ENCODE measurements around the gene PDGFC.

Gene PDGFC

DNA sequence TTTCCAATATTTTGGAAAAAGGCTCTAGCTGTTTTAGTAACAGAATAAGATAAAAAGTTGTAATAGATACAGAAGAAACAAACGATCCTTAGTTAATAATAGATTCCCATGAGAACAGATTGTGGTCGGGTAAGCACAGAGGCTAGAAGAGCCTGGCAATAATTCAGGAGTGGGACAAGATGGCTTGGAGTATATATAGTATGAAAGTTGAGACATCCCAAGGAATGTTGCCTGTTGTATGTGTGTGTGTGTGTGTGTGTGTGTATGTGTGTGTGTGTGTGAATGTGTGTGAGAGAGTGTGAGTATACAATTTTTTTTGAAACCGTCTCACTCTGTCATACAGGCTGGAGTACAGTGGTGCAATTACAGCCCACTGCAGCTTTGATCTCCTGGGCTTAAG lies 150.7 kb downstream of the PDGFC start:
- DNase-seq, result no peak

DNA sequence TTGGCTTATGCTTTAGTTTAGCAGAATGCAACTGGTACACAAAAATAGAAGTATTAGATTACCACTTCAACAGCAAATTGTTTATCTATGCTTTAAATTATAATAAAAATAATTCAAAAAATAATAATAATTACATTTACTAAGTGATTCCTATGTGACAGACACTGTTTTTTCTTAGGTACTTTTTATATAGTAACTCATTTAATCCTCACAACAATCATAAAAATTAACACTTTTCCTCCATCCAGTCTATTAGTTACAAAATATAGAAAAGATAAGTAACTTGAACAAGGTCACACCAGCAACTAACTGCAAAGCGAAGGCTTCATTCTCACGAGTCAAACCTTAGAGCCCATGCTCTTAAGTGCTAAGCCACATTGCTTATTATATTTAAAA lies 155.2 kb downstream of the PDGFC start:
- no peak for DNase-seq

DNA sequence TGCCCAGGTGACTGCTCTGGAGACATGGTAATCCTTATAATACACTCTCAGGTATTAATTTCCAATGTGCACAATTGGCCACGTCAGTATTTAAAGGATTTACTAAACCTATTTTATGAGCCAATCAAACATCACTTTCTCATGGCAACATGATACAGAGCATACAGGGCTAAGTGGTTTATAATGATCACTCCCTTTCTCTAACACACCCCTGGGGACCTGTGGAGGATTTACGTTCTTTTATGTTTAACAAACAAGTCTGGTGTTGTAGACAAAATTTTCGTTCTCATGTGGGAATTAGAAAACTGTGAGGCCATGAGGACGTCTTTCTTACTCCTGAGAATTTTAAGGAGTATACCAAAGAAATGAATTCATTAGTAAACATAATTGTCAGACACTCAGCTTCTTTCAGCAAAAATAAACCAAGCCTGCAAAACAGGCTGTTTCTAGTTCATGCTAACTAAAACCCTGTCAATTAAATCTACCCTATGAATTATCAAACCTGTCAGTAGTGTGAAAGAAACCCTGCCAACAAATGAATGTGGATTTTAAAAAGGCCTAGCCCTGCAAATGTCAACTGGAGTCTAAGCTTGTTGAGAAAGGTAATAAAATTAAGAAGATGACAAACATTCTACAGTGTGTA lies 155.8 kb downstream of the PDGFC start:
- no peak for DNase-seq

DNA sequence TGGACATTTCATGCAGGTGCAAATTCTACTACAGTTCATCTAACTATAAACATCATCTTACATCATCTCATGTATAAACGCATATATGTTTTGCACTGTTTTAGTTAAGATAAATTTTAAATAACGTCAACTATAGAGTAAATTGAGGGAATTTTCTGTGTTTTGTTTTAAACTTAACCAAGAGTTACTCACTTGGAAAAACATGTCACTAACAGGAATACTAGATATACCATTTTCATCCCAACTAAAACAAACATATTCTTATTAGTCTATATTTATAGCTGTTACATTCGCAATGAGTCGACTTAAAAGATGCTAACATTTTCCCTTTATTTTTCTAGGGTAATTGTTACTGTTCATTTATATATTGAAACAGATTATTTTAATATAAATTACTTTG lies 159.6 kb downstream of the PDGFC start:
- DNase-seq, result no peak

DNA sequence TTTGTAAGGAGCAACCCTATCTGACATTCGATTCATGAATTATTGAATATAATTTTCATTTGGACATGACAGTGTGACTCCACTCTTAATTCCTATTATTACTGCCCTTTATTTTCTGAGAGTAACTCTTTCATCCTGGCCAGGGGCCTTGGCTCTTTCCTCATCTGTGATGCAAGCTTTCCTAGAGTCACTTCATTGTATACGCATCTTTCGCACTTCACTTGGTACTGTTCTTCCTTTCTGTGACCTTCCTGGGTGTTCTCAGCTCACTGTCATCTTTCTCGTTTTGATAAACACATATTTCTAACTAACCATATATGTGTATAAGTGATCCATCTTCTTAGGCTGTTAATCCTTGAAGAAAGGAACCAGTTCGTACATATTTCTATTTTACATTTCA lies 160.3 kb downstream of the PDGFC start:
- DNase-seq, result no peak

DNA sequence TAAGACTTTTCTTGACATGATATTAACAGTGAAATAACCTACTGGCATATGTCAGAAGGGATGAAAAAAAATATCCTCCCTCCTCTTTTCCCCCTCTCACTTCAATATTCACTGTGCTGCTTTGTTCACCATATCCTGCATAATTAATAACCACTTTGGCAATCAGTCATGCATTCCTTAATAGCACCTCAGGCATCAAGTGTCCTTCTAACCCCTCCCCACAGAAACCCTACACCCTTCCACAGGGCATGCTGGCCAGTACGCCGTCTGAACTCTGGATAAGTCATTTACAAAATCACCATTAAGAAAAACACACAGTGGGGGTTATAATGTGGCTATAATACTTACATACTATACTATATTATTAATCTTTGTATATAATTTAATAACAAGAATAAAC lies 165.9 kb downstream of the PDGFC start:
- DNase-seq, result no peak

DNA sequence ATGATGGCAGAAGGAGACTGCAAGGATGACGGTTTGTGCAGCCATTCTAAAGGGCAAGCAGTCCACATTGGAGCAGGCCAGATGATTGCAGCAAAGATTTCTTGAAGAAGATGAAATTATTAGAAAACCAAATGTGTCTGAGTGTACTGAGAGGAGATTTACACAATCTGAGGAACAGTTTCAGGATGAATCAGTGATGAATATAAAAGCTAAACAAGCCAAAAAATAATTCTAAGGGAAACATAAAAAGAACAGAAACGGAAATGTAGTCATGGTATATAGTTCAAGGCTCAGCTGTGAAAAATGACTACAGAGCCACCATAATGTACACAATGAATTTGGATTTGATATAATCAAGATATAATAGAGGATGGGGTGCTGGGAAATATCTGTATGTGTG lies 168.5 kb downstream of the PDGFC start:
- no peak for DNase-seq

DNA sequence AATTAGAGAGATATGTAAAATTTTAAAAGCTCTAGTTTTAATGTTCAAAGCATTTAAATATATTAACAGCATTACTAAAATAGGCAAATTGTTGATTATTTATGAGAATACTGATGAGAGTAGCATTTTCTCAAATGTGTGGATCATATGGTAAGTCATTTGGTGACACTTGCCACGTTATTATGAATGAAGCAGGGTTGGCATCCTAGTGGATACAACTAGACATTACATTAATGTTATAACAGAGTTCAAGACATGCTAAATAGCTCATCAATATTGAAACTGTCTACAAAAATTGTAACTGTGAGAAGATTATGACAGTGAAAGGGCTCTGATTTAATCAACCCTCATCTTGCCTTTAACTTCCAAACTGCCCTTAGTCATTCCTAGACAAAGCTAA lies 171.1 kb downstream of the PDGFC start:
- DNase-seq, result no peak

DNA sequence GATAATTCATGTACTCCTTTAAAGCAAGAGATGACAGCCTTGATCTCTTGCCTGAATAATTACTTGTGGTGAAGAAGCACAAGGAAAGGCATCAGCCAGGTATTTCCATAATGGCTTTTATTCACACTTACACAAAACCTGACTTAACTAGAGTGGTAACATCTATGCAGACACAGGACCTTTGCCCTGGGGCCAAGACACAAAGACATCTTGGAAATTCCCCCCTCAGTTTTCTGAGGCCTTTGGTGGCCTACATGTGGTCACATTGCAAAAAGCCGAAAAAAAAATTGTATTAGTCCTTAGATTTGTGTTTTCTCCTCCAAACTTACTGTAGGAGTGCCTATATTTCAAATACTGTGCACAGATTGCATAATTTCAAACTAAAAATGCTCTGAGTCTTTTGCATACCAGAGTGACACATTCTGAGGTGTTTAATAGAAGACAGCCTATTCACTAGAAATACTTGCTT lies 172.4 kb downstream of the PDGFC start:
- DNase-seq, result no peak

DNA sequence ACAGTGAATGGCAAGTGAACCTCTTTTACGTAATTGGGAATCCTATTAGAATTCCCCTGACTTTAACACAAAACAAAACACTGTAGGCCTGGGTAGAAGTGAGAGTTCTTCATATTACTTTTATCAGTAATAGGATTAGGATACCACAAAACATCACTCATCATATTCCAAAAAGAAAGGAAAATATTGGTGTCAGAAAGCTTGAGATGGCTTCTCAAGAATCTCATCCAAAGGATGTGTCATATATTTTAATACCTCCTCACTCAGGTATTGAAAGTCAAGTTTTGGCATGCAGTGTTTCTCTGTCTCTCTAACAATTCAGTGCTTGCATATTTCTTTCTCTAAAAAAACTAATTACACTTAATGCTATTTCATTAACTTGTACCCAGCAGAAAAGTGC lies 173.2 kb downstream of the PDGFC start:
- no peak for DNase-seq

DNA sequence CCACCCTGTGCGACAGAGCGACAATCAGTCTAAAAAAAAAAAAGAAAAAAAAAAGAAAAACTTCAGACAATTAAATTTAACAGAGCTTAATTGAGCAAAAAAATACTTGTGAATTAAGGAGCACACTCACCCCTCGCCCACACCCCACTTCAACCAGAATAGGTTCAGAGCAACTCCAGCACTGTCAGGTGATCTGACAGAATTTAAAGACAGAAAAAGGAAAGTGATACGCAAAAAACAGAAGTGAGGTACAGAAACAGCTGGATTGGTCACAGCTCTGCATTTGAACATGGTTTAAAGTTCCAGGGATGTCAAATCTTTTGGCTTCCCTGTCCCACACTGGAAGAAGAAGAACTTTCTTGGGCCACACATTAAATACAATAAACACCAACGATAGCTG lies 174.4 kb downstream of the PDGFC start:
- no peak for DNase-seq

DNA sequence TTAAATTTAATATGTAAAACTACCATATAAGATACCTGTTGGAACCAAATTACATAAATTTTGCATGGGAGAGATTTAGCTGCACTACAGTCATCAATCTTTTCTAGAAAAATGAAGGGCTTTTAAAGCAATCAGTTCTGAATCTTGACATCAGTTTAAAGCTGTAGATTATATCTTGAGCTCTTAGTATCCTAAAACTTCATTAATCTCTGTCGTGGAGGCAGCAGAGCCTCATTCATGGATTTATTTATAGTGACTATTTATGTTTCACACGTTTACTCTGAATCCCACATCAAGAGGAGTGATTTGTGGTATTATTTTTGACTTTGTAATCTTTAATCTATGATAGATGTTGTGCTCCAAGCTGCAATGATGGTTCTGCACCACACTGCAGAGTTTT lies 175.9 kb downstream of the PDGFC start:
- DNase-seq, result no peak

DNA sequence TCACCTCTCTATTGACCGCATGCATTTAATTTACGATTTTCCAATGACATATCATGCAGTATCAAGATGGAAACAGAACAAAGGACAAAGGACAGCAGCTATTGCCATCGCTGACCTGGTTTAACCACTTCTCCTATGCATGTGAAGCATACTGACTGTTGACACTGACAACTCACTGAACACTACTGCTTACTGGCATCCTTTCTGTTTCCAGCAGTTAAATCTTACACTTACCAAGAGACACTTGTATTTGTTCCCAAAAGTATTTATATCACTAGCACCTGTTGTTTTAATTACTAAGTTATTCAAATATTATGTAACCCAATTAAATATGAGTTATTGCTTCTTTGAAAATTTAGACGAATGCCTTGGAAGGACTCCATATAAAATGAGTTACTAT lies 176.7 kb downstream of the PDGFC start:
- no peak for DNase-seq

DNA sequence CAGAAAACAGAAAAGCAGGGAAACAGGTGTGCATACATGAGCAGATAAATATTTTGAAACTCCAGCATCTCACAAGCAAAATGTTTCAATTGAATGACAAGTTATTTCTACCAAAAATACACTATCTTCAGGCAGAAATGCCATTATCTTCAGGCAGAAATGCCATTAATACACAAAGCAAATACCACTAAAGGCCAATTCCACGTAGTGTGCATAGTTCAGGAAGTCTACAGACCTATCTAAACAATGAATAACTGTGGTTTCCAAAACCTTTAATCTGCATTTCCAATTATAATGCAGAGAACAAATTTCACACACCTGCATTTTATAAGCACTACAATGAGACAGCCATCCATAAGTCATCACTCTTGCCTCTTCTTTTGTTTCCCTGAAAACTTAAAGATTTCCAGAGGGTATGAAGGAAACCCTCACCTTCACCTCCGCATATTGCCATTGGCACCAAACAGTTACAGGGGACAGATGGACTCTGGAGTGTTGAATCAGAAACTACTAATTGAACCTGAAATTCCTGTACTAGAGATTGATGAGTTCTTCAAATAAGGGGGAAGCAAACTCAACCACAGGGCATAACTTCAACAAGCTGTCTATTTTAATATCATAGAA lies 179.0 kb downstream of the PDGFC start:
- no peak for DNase-seq

DNA sequence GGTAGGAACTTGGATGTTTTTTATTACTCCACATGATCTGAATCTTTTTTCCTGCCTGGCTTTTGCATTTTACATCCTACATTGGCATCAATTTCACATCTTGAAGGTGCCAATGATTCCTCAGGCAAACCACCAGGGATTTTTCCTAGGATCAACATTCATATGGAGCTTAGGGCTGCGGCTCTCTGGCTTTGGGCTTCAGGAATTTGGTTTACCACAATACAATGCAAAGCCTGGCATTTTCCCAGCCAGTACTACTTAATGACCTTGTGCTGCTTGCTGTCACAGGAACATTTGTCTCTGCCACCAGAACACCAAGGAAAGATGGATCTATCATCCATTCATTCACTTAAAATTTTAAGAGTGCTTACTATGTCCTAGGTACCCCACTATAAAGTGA lies 180.7 kb downstream of the PDGFC start:
- DNase-seq, result no peak

DNA sequence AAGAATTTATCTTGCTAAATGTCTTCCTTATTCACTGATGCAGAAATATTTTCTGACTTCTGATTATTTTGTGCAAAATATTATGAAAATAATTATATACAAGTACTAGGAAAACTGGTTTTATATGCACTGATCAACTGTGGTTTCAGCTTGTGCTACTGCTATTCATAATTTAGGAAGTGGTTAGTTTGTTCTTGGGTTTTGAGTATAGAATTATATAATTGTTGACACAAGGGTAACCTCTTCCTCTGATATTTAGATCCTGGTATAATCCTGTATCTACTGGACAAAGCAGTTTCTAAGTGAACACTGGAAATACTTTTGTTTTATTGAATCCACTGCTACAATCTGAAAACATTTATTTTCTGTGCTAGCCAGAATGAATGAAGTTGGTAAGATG lies 182.8 kb downstream of the PDGFC start:
- no peak for DNase-seq

DNA sequence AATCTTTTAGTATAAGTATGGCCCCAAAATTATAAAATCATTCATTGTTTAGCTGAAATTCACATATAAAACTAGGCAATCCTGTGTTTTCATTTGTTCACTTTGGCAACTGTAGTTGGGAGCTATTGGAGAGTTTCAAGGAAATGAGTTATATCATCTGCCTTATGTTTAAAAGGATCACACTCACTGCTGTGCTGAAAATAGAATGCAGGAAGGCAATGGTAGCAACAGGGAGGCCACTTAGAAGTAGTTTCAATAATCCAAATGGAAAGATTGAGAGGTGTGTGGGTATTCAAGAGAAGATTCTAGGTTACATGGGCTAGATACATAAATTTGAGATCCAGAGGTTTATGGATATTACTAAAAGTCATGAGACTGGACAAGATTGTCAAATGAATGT lies 184.9 kb downstream of the PDGFC start:
- no peak for DNase-seq

DNA sequence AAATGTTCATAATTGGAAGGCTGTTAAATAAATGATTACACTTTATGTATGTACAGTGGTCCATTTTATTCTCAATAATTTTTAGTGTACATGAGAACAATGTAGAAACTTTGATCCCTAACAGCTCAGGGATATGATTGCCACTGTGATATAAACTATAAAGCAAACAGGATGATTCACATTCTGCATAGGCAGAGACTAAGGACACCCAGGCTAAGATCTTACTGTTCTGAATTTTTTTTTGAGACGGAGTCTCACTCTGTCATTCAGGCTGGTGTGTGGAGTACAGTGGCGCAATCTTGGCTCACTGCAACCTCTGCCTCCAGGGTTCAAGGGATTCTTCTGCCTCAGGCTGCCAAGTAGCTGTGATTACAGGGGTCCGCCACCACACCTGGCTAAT lies 186.6 kb downstream of the PDGFC start:
- no peak for DNase-seq

DNA sequence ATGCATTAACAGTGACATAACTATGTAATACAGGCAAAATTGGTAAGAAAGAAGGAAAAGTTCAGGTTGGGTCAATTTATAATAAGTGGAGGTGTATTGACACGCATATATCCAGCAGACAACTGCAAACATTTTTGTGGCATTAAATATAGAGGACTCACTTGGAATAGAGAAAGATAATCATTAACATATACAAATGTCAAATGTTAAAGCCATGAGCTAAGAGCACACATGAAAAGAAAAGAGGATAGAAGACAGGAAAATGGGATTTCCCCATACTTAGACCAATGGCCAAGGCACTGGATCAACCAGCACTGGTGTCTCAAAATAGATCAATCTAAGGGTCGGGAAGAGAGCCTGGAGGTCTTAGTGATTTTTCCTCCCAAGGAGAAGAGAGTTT lies 187.6 kb downstream of the PDGFC start:
- no peak for DNase-seq

DNA sequence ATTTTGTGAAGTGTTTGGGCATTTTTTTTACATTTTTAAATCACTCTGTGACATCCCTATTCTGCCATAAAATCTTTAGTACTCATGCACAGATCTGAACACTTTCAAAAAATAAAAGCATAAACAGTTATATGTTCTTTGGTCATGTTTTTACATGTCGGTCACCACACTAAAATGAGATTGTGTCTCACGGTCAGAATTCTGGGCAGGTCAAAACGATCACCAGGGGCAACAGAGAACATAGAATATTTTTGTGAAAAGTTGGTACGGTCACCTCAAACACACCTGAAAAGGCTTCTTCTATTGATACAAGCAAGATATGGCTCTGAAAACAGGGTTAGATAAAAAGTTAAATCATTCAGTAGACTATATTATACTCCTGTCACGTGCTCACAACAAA lies 189.1 kb downstream of the PDGFC start:
- no peak for DNase-seq

DNA sequence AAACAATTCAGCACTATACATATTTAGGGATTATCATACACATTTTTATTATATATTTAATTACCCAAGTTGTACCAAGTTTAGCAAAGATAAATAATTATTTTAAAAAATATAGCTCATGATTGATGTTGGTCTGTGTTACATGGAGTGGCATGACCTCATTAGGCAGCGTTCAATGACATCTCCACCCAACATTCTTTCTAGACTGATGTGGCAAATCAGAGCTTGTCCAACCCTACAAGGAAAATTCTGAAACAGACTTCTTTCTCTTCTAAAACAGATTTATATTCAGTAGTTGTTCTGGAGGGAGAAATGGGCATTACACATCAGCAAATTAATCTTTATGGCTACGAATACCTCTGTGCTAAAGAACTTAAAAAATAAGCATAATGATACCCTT lies 189.7 kb downstream of the PDGFC start:
- no peak for DNase-seq

DNA sequence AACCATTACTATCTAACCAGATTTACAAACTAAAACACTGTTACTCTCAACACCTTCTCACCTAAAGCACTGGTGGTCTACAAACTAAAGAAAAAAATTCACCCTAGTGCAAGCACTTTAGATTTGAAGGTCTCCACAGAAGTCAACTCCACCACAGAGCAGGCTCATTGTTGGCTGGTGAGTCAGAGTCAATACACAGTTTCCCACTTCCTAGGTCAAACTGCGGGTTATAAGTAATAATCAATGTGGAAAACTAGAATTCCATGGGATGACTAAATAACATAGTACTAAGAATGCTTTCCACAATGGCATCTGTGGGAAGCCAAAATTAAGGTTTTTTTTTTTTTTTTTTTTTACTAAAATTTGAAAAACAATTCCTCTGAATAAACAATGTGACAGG lies 191.8 kb downstream of the PDGFC start:
- no peak for DNase-seq

DNA sequence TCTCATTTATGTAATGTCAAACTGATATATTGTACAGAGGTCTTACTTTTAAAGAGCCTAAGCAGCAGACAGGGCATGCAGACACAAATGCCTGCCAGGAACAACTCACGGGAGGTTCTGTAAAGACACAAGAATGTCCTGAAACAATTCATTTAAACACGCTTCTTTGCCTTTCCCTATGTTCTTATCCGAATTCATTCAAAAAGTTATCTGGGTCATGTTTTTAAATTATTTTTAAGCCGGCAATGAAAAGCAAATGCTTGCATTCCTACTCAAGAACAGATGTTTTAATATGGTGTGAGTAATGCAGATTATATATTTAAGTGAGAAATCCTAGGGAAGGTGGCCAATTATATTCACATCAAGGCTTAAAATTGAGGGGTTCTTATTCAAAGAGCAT lies 192.6 kb downstream of the PDGFC start:
- no peak for DNase-seq

DNA sequence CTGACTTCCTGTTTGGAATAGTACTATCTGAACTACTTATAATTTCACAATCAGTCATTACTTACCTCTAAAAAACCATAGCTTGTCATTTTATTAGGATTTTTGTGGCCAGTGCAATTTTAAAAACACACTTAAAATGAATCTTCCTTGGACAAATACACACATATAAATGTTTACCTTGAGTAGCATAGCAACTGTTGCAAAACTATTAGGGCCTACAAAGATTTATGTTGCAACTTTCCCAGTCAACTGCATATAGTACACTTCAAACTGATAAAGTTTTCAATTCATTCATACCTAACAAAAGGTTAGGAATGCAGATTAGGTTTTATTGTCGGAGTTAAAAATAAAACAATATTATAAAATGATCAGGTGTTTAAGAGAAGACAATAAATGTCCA lies 193.0 kb downstream of the PDGFC start:
- DNase-seq, result no peak

DNA sequence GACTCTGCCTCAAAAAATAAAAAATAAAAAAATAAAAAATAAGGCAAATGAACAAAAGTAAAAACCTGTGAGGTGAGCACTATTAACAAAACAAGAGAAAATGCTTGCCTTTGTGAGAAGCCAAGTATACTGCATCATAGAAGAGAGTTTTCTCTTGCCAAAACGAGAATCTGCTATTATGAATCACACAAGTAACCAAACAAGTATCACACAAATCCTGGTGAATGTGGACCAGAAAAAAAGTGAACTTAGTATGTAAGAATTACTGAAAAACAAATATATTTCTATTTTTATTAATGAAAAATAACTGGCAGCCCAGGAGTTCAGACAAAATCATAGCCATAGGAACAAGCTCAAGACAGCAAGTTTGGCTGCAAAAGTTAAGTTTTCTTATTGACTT lies 193.5 kb downstream of the PDGFC start:
- no peak for DNase-seq

Data from NCI-H2107 (cell line).